Activated CD8-positive, alpha-beta memory T cell treated with anti-CD3 and anti-CD28 coated beads, Interleukin-2, amount 50 U/mL, for 48 hours (primary cell): Measurements from ENCODE around the gene FSTL3.
"Not testable (repeated sequence)": the region's sequence is repeated elsewhere in the genome, so short reads cannot be mapped to it uniquely, and the experiment has no call there.

Experiments
- DNase-seq: peaks from one replicate; pipeline ENCODE4 v3.0.0-alpha.2; 2020

The FSTL3 gene

DNA sequence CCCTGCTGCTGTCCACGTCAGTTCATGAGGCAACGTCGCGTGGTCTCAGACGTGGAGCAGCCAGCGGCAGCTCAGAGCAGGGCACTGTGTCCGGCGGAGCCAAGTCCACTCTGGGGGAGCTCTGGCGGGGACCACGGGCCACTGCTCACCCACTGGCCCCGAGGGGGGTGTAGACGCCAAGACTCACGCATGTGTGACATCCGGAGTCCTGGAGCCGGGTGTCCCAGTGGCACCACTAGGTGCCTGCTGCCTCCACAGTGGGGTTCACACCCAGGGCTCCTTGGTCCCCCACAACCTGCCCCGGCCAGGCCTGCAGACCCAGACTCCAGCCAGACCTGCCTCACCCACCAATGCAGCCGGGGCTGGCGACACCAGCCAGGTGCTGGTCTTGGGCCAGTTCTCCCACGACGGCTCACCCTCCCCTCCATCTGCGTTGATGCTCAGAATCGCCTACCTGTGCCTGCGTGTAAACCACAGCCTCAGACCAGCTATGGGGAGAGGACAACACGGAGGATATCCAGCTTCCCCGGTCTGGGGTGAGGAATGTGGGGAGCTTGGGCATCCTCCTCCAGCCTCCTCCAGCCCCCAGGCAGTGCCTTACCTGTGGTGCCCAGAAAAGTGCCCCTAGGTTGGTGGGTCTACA is 6.6 kb downstream of the FSTL3 start:
- no peak for DNase-seq

DNA sequence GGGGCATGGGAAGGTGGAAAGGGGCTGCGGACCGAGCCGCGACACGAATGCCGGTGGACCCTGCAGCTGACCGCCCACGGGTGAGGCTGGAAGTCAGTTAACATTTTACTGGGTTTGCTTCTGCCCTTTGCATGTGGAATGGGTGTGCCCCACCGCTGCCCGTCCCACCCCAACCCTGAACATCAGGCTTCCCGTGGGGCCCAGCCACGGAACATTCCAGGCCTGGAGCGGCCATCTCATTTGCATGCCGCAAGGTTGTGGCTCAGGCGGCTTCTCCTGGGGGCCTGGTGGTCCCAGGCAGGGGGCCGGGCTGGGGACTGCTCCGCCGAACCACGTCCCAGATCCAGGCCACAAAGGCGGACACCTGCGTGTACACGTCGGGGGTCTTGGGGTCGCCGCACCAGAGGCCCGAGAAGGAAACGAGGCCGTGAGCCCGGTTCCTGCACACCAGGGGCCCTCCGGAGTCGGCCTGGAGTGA is 9.3 kb downstream of the FSTL3 start:
- DNase-seq, result no peak

DNA sequence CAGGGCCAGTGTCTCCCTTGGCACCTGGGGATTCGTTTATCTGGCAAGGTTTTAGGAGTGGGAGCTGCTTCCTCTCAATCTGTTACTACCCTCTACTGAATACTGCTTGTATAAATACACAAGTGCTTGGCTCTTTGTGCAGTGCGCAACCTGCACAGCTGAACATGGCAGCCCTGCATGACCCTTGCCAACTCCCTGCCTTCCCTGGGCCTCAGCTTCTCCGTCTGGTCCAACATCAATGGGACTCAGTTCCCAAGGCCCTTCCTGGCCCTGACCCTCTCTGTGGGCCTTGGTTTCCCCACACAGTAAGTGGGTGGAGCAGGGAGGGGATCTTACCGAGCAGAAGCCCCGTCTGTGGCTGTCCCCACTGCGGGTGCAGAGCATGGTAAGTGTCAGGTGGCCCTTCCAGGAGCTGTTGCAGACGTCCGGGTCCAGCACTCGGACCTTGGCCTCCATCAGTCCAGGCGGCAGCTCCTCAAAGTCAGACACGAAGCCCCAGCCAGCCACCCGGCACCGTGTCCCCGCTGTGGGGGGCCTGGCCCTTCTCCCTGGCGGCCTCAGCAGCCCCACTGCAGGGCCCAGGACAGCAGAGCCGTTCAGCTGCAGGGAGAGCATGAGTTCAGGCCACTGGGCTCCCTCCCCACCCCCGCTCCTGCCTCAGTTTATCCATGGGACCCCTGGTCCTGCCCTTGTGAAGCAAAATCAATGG is 10.6 kb downstream of the FSTL3 start:
- DNase-seq, result no peak

DNA sequence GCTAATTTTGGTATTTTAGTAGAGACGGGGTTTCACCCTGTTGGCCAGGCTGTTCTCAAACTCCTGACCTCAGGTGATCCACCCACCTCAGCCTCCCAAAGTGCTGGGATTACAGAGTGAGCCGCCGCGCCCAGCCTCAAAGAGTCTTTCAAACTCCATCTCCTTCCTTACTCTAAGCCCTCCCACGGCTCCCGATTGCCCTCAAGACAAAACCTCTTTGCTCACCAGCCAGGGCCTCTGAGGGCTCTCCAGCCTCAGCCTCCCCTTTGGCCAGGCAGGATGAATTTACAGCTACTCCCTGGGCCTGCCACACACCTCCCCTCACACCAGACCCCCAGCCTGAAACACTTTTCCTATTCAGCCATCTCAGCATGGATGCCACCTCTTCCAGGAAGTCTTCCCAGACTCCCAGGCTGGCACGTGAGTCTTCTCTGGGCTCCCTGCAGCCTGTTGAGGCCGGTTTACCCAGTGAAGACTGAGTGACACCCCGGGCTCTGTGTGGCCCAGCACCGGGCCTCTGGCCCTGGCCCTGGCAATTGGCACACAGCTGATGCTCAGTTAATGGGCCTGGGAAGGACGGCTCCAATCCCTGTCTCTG is 11.5 kb downstream of the FSTL3 start:
- DNase-seq, result no peak

DNA sequence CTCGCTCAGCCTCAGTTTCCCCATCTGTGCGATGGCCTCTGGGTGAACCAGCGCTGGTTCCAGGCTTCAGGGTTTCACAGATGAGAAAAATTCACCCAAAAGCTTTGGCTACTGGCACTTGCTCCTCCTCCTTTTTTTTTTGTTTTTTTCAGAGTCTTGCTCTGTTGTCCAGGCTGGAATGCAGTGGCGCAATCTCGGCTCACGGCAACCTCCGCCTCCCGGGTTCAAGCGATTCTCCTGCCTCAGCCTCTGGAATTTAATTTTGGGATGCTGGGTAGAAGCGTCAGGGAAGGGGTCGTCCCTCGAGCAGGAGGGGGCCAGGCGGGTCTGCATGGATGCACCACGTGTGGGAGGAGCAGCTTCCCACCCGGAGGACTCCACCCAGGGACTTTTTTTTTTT is 12.0 kb downstream of the FSTL3 start:
- DNase-seq, result no peak

DNA sequence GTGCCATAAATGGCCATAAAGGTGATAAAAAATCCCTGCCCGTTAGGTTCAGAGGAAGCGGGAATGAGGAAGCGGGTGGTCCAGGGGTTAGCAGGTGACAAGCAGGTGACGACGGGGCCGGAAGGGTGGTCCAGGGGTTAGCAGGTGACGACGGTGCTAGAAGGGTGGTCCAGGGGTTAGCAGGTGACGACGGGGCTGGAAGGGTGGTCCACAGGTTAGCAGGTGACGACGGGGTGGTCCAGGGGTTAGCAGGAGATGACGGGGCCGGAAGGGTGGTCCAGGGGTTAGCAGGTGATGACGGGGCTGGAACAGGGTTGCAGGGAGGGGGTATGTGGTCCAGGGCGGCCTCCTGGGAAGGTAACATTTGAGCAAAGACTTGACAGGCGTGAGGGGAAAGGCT is 12.8 kb downstream of the FSTL3 start:
- DNase-seq, result no peak

DNA sequence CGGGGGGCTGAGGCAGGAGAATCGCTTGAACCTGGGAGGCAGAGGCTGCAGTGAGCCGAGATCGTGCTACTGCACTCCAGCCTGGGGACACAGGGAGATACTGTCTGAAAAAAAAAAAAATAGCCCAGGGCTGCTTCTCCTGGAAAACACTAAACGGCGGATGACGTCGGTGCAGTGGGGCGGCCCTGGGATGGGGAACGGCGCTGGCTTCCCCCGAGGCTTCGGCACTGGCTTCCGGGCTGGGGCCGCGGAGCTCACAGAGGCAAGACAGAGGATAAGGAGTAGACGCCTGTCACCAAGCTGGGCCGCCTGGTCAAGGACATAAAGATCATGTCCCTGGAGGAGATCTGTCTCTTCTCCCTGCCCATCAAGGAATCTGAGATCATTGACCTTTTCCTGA is 14.0 kb downstream of the FSTL3 start:
- DNase-seq, result no peak

DNA sequence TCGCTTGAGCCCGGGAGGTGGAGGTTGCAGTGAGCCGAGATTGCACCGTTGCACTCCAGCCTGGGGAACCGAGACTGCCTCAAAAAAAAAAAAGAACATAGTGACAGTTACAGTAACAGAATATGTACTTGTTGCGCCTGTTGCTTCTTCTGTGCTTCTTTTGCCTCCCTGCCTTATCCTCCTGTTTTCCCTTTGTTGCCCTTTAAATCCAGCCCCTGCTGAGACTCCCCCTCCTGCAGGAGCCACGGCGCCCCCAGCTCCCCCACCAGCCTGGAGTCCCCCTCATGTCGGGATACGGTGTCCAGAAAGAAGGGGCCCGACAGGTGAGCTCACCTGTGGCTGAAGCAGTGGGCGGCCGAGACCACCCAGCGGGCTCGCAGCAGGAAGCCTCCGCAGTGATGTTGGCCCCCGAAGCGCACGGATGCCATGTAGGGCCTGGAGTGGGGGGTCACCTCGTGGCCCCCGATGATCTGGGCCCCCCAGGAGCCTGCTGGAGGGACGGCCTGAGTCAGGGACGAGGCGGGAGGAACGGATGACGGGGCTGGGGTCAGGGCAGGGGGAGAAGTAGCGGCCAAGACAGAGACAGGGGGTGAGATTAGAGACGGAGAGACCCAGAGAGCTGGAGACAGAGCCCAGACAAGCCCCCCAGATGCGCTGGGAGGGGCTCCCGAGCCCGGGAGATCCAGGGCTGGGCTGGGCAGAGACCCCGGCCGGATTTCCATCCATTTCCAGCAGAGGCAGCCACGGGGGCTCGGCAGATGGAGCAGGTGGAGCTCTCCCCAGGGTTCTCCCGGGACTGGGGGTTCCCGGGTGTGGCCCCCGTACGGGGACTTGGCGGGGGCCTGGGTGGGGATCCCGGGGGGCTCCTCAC is 18.5 kb downstream of the FSTL3 start:
- no peak for DNase-seq

DNA sequence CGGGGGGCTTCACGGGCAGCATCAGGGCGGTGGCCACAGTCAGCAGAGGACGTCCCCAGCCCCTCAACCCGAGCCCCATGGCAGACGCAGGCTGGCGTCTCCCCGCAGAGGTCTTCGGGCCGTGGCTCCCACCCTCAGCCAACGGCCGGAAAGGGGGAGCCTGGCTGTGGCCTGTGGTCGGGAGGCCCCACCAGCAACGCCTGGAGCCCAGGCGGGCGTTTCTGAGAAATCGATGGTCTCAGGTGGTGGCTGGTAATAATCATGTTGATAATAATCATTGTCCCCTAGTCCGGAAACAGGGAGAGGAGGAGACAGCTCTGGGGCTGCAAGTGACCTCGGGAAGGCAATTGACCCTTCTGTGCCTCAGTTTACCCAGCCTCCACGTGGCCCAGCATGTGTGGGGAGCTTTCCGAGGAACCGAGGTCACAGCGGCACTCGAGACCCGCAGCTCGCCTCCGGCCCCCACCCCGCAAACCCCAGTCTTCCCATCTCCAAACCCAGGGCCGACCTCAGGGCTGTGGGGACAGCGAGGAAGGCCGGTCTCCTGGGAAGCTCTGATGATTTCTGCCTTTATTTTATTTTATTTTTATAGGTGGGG is 19.3 kb downstream of the FSTL3 start, which contains the start of gene PRSS57:
Gene PRSS57, minus strand, starts transcription at position 101 of the 598 bp plus-strand sequence. Its CDS starts 22 bp downstream, at position 79.
- no peak for DNase-seq

DNA sequence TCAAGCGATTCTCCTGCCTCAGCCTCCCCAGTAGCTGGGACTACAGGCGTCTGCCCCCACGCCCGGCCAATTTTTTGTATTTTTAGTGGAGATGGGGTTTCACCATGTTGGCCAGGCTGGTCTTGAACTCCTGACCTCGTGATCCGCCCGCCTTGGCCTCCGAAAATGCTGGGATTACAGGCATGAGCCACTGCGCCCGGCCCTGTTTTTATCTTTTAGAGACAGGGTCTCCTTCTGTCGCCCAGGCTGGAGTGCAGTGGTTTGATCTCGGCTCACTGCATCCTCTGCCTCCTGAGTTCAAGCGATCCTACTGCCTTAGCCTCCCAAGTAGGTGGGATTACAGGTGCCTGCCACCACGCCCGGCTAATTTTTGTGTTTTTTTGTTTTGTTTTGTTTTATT is 22.3 kb downstream of the FSTL3 start:
- not testable (repeated sequence) for DNase-seq

DNA sequence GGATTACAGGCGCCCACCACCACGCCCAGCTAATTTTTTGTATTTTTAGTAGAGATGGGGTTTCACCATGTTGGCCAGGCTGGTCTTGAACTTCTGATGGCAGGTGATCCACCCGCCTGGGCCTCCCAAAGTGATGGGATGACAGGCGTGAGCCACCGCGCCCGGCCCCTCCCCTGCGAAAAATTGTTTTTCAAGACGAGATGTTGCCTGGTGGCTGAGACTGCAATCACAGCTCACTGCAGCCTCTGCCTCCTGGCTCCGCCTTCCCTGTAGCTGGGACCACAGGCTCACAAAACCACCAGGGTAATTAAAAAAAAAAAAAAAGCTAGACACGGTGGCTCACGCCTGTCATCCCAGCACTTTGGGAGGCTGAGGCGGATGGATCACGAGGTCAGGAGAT is 23.7 kb downstream of the FSTL3 start:
- not testable (repeated sequence) for DNase-seq

DNA sequence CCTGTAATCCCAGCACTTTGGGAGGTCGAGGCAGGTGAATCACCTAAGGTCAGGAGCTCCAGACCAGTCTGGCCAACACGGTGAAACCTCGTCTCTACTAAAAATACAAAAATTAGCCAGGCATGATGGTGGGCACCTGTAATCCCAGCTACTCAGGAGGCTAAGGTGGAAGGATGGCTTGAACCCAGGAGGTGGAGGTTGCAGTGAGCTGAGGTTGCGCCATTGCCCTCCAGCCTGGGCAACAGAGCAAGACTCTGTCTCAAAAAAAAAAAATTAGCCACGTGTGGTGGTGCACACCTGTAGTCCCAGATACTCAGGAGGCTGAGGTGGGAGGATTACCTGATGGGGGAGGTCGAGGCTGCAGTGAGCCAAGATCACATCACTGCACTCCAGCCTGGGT is 26.7 kb downstream of the FSTL3 start:
- not testable (repeated sequence) for DNase-seq

DNA sequence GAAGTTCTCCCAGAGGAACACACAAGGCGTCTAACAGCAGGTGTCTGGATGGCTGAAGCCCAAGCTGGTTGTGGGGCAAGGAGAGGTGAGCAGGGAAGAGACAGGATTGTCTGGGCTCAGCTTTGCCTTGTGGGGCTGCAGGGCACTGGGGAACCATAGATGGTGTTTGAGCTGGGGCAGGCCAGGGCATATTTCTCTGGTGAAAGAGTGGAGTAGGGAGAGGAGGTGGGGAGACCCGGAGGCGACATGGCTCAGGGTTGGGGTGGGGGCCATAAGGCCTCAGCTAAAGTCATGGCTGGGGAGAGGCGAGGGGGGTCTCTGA is 27.1 kb downstream of the FSTL3 start:
- no peak for DNase-seq

DNA sequence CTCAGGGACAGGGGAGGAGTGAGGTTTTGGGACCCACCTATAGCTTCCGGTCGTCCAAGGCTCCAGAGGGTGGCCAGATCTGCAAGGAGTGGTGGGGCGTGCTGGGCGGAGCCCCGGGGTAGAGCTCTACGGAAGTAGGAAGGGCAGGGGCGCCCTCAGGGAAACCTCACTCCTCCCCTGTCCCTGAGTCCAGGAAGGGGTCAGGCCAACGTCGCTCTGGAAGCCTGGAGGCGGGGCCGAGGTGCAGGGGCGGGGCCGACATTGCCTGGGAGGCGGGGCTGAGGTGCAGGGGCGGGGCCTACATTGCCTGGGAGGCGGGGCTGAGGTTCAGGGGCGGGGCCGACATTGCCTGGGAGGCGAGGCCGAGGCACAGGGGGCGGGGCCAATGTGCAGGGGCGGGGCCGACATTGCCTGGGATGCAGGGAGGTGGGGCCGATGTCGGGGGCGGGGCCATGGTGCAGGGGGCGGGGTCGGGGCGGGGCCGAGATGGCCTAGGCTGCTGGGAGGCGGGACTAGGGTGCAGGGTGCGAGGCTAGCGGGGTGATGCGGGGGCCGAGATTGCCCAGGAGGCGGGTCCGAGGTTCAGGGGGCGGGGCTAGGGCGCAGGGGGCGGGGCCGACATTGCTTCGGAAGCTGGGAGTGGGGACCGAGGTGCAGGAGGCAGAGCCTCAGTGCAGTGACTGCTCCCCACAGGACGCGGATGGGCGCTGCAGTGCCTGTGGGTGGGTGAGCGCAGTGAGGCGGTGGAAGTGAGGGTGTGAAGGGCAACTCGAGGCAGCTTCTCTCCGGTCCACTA is 27.7 kb downstream of the FSTL3 start:
- peak; percentile 90 for DNase-seq

DNA sequence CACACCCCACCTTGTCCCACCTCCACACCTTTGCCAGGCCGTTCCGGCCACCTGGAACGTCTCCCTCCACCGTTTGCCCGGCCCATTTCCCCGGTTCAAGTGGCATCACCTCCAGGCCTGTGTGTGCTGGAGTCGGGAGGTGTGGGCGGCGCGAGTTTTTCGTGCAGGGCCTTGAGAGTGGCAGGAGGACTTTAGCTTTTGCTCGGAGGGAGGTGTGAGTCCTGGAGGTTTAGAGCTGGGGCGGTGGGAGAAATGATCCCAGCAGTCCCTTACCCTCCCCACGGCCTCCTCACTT is 28.2 kb downstream of the FSTL3 start:
- DNase-seq, result no peak

DNA sequence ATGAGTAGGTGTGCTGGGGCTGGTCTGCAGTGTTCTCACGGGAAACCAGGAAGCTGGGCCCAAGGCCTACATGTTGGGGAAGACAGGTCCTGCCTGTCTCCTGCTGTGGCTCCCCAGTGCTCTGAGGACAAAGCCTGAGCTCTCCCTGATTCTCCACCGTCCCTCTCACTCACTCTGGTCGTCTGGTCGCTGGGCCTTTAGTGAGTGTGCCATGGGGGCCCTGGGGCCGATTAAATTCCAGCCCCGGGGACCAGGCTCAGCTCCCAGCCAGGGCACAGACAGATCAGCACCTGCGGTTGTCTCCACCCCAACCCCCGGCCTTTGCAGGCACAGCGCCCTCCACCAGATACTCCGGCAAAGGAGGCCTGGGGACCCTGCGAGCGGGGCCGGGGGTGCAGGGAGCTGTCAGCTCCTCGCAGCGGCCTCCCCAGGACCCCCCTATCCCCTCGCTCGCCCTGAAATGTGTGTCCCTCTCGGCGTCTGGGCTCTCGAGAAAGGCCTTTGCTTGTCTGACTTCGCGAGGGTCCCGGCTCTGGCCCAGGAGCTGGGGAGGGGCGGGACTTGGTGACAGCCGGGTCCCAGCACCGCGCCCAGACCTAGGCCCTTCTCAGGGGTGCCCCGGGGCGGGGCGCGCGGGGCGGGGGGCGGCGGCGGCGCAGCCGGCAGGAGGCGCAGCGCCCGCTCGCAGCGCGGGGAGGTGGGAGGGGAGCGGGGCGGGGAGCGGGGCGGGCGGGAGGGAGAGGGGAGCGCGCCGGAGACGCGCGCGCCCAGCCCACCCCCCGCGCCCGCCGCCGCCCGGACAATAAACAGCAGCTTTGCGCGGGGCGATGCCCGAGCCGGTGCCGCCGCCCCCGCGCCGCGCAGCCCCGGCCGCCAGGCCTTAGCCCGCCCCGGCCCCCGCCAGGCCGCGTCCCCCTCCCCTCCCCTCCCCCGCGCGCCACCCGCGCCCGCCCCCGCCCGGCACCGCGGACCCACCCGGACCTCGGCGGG is 32.3 kb downstream of the FSTL3 start, which contains the start of gene PALM:
Gene PALM, plus strand, starts transcription at position 782 of the 990 bp plus-strand sequence. CDS start 212 bp downstream, outside the sequence.
- DNase-seq, result no peak

DNA sequence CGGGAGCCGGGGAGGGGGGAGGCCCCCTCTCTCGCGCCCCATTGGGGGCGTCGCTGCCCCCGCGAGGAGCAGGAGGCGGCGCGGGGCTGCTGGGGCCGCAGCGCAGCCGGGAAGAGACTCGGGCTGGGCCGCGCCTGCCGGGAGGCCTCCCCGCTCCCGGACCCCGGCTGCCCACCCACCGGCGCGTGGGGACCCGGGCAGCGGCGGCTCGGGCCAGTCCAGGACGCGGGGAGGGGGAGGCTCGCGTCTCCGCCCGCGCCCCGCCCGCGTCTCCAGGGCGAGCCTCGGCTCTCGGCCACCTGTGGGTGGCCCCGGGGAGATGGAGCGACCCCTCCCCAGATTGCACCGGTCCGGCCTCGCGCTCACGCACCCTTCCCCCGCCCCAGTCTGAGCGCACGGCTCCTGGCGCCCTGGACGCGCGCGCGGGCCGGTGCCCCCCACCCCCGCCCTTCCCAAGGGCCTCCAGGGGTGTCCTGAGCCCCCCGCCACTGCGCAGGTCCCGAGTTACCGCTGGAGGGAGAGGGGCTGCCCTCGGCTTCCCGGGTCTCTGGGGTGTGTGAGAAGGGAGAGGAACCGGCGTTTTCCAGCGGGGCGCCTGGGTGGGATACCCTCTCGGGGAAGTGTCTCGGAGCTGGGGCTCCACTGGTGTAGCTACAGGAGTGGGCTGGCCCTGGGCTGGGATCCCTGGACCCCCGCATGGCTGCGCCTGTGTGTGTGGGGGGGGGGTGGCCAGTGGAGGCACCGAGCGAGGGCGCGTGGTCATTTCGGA is 33.2 kb downstream of the FSTL3 start:
- no peak for DNase-seq

DNA sequence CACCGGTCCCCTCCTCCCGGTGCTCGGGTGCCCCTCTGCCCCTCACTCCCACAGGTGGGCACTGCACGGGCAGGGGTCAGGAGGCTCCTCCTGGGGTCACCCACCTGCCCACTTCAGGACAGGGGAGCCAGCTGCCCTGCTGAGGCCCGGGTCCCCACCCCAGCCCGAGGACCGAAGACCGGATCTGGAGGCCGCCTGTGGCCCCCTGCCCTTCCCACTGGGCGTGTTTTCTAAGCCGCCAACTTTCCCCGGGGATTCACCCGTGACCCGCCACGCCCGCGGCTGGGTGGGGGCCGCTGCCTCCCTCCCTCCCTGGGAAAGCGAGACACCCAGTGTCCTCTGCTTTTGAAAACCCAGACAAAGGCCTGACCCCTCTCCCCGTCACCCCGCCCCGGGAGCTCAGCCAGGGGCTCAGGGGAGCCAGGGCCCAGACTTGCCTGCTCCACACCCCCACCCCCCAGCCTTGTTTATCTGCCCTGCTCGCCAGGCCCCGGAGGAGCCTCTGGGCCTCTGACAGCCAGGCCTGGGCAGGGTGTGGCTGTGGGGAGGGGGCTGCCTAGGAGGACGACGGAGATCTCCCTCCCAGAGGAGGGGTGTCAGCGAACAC is 33.9 kb downstream of the FSTL3 start:
- no peak for DNase-seq

DNA sequence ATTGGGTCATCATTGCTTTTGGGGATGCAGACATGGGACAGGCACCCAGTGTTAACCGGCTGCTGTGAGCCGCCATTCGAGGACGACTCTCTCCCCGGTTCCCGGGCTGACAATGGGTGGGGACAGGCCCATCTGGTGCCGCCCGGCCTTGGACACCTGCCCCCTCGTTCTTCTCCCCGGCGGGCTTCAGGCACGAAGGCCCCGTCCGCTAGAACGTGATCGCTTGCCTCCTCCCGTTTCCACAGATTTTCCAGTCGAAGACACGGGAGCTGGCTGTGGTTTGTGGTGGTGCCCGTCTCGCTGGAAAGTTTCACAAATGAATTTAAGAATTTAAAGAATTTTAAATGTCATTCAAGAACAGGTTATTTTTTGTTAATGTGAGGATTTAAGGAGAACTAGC is 34.6 kb downstream of the FSTL3 start:
- no peak for DNase-seq

DNA sequence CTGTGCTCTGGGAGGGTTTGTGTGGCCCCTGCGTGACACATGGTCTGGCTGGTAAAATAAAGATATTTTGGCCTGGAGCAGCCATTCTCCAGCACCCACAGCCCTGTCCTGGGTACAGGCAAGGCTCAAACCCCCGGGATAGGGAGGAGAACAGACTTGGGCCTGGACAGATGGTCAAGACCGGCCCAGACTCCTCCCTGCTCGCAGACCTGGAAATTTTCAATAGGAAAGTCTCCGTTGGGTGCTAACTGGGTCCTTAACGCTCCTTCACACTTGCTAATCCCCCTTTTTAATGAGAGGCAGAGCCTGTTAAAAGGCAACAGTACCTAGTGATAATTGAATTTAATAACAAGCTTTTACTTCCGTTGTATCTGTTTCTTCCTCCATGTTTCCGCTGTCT is 35.1 kb downstream of the FSTL3 start:
- DNase-seq, result no peak
